HepG2 (cell line): ENCODE measurements around the gene ZNFX1.

Source experiments
- AHR ChIP-seq: IDR thresholded peaks from 2 replicates; pipeline ENCODE4 v1.6.1; 2018; ENCODE audit warnings: missing genetic modification reagents, missing compliant biosample characterization
- POLR2AphosphoS5 ChIP-seq: IDR thresholded peaks from 2 replicates; pipeline ENCODE4 v1.6.1; 2012; ENCODE audit warnings: low read depth, low read length
- RBM39 ChIP-seq: fragments of 200-400 bp; formaldehyde crosslinking; IDR thresholded peaks from one replicate; pipeline ENCODE4 v1.6.1; 2018; ENCODE audit warnings: antibody characterized with exemption, mild to moderate bottlenecking, low read depth, low read length; ENCODE audit not compliant: poor library complexity, severe bottlenecking
- SOX6 ChIP-seq, 2 experiments: fragments of 450-650 bp in 1 of 2; sonication (generic) in 1 of 2; formaldehyde crosslinking in 1 of 2; IDR thresholded peaks; 2 replicates each; pipeline versions ENCODE4 v1.4.0 to v1.6.1; 2017 to 2020; ENCODE audit warnings: antibody characterized with exemption in 1 of 2, mild to moderate bottlenecking in 1 of 2, missing genetic modification reagents in 1 of 2
- ZMYM4 ChIP-seq: sonication (generic); formaldehyde crosslinking; IDR thresholded peaks from 2 replicates; pipeline ENCODE4 v1.8.1; 2023; ENCODE audit warnings: mild to moderate bottlenecking, missing genetic modification reagents
- ZNF224 ChIP-seq: sonication (generic); formaldehyde crosslinking; IDR thresholded peaks from 2 replicates; pipeline ENCODE4 v1.5.0; 2020; ENCODE audit warnings: mild to moderate bottlenecking, missing genetic modification reagents
- ZNF276 ChIP-seq: sonication (generic); formaldehyde crosslinking; IDR thresholded peaks from 2 replicates; pipeline ENCODE4 v1.4.0; 2020; ENCODE audit warnings: mild to moderate bottlenecking, low read depth, missing genetic modification reagents
- ZNF747 ChIP-seq: sonication (generic); formaldehyde crosslinking; IDR thresholded peaks from 2 replicates; pipeline ENCODE4 v1.8.1; 2023; ENCODE audit warnings: missing genetic modification reagents, mild to moderate bottlenecking, borderline replicate concordance
- TF ChIP-seq, protein P1 (sequence below): sonication (generic); formaldehyde crosslinking; IDR thresholded peaks from 2 replicates; pipeline ENCODE4 v1.5.0; 2020; ENCODE audit warnings: mild to moderate bottlenecking, missing genetic modification reagents, moderate library complexity
- TF ChIP-seq, protein P2 (sequence below): sonication (generic); formaldehyde crosslinking; IDR thresholded peaks from one replicate; pipeline ENCODE4 v1.5.1; 2020; ENCODE audit warnings: mild to moderate bottlenecking, missing genetic modification reagents; ENCODE audit errors: not compliant biosample characterization

DNA sequence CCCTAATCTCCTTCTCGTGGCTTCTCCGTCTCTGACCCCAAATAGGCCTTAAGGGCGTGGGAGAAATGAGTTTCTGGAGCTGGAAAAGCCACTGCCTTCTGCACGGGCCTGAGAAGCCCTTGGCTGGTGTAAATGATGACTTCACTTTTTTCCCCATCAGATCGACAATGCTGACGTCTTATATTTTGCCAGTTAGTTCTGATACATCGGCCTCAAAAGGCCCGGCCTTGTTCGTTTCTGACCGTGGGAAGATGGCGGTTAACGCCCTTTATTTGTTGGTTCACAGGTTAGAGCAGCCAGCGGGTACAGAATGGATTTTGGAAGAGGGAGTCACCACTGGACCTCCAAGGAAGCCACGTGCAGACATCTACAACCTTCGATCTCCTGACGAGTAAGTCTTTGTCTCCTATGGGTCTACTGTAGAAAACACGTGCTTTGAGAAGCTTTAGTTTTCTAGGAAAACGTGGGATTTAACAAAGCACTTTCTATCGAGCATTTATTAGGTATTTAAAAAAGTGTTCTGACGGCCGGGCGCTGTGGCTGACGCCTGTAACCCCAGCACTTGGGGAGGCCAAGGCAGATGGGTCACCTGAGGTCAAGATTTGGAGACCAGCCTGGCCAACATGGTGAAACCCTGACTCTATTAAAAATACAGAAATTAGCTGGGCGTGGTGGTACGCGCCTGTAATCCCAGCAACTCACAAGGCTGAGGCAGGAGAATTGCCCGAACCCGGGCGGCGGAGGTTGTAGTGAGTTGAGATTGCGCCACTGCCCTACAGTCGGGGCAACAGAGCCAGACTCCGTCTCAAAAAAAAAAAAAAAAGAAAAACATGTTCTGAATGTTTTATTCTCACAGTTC is 1.2 kb upstream of the ZNFX1 start:
- TF ChIP-seq, protein P1, sequence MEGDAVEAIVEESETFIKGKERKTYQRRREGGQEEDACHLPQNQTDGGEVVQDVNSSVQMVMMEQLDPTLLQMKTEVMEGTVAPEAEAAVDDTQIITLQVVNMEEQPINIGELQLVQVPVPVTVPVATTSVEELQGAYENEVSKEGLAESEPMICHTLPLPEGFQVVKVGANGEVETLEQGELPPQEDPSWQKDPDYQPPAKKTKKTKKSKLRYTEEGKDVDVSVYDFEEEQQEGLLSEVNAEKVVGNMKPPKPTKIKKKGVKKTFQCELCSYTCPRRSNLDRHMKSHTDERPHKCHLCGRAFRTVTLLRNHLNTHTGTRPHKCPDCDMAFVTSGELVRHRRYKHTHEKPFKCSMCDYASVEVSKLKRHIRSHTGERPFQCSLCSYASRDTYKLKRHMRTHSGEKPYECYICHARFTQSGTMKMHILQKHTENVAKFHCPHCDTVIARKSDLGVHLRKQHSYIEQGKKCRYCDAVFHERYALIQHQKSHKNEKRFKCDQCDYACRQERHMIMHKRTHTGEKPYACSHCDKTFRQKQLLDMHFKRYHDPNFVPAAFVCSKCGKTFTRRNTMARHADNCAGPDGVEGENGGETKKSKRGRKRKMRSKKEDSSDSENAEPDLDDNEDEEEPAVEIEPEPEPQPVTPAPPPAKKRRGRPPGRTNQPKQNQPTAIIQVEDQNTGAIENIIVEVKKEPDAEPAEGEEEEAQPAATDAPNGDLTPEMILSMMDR, result no peak
- TF ChIP-seq AHR (CRISPR knock-in tag), result no peak; the same call in 1 of the 2 replicates
- 0 out of 2 replicates have a peak, but pooled peaks have one; percentile 45 for TF ChIP-seq ZNF747
- TF ChIP-seq RBM39, result no peak
- TF ChIP-seq, protein P2, sequence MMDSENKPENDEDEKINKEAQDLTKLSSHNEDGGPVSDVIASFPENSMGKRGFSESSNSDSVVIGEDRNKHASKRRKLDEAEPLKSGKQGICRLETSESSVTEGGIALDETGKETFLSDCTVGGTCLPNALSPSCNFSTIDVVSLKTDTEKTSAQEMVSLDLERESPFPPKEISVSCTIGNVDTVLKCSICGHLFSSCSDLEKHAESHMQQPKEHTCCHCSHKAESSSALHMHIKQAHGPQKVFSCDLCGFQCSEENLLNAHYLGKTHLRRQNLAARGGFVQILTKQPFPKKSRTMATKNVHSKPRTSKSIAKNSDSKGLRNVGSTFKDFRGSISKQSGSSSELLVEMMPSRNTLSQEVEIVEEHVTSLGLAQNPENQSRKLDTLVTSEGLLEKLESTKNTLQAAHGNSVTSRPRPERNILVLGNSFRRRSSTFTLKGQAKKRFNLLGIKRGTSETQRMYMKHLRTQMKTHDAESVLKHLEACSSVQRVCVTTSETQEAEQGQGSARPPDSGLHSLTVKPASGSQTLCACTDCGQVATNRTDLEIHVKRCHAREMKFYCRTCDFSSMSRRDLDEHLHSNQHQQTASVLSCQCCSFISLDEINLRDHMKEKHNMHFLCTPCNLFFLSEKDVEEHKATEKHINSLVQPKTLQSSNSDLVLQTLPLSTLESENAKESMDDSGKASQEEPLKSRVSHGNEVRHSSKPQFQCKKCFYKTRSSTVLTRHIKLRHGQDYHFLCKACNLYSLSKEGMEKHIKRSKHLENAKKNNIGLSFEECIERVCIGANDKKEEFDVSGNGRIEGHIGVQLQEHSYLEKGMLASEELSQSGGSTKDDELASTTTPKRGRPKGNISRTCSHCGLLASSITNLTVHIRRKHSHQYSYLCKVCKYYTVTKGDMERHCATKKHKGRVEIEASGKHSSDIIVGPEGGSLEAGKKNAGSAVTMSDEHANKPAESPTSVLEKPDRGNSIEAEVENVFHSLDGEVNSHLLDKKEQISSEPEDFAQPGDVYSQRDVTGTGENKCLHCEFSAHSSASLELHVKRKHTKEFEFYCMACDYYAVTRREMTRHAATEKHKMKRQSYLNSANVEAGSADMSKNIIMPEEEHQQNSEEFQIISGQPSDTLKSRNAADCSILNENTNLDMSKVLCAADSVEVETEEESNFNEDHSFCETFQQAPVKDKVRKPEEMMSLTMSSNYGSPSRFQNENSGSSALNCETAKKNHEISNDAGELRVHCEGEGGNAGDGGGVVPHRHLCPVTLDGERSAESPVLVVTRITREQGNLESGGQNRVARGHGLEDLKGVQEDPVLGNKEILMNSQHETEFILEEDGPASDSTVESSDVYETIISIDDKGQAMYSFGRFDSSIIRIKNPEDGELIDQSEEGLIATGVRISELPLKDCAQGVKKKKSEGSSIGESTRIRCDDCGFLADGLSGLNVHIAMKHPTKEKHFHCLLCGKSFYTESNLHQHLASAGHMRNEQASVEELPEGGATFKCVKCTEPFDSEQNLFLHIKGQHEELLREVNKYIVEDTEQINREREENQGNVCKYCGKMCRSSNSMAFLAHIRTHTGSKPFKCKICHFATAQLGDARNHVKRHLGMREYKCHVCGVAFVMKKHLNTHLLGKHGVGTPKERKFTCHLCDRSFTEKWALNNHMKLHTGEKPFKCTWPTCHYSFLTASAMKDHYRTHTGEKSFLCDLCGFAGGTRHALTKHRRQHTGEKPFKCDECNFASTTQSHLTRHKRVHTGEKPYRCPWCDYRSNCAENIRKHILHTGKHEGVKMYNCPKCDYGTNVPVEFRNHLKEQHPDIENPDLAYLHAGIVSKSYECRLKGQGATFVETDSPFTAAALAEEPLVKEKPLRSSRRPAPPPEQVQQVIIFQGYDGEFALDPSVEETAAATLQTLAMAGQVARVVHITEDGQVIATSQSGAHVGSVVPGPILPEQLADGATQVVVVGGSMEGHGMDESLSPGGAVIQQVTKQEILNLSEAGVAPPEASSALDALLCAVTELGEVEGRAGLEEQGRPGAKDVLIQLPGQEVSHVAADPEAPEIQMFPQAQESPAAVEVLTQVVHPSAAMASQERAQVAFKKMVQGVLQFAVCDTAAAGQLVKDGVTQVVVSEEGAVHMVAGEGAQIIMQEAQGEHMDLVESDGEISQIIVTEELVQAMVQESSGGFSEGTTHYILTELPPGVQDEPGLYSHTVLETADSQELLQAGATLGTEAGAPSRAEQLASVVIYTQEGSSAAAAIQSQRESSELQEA (CRISPR knock-in tag), result no peak
- TF ChIP-seq ZMYM4 (CRISPR knock-in tag), result no peak
- no peak for TF ChIP-seq ZNF224 (CRISPR knock-in tag)
- TF ChIP-seq ZNF276 (CRISPR knock-in tag), result no peak; the same call in 1 of the 2 replicates
- TF ChIP-seq SOX6 (IDR thresholded peaks at IDR 0.05), result no peak
- TF ChIP-seq SOX6 (CRISPR knock-in tag; IDR thresholded peaks at IDR 0.05), result no peak; the same call in none of the 2 replicates
- TF ChIP-seq POLR2AphosphoS5, result no peak
